GM21529 (cell line): ENCODE results near the gene PTGIS.

Source experiments
- ATAC-seq: cut with Tn5 transposase; IDR thresholded peaks from one replicate; pipeline ENCODE4 v1.9.1; 2021; ENCODE audit not compliant: unreplicated experiment

Gene PTGIS

DNA sequence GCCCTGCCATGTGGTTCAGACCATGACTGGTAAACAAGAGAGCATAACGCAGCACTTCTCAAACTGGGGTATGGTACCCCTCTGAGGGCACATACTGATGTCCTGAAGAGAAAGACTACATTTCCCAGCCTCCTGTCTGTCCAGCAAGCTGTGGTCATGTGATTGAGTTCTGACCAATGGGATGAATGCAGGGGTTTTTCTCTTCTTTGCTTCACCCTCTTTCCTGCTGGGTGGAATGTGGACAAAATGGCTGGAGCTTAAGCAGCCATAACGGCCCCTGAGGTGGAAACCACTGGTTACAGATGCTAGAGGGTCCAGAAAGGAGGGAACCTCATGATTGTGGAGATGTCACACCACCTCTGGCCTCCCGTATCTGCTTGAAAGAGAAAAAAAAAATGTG lies 66.0 kb downstream of the PTGIS start:
- ATAC-seq: no peak

DNA sequence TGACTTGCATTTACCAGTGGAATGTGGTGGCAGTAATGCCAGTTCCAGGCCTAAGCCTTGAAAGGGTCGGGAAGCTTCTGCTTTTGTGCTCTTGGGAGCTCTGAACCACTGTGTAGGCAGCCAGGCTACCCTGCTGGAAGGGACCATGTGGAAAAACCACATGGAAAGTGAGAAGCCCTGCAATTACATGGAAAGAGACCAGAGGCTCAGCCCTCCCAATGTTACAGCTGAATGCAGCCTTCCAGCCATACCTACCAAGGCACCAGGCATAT lies 70.6 kb downstream of the PTGIS start:
- ATAC-seq: no peak

GRCh38 chr20:49496553-49497397 lies 71.2 kb downstream of the PTGIS start:
- ATAC-seq: no peak

DNA sequence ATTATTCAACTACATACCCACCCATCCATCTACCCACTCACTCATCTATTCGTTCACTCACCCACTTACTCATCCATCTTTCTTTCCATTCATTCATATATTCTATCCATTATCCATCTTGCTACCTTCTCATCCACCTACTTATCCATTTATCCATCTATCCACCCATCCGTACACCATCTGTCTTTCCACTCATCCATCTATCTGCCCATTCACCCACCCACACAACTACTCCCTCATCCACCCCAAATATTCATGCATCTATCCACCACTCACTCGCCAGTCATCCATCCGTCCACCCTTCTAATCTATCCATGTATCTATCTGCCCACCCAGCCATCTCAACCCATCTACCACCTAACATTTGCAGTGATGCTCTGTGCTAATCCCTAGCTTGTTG lies 71.9 kb downstream of the PTGIS start:
- ATAC-seq: no peak

DNA sequence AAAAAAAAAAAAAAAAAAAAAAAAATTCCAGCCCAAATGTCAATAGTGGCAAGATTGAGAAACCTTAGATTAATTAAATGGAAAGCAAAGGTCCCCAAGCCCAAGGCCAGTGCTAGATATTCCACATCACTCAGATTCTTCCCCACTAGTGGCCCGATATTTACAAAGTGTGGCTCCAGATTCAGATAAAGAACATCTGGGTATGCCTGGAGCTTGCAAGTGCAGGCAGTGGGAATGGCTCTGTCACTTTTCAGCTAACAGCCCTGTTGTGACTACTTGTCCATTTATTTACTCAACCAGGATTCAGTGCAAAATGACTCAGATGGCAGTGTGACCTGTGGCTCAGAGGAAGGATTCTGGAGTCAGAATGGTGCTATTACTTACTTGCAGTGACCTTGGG lies 77.2 kb downstream of the PTGIS start:
- no peak for ATAC-seq

DNA sequence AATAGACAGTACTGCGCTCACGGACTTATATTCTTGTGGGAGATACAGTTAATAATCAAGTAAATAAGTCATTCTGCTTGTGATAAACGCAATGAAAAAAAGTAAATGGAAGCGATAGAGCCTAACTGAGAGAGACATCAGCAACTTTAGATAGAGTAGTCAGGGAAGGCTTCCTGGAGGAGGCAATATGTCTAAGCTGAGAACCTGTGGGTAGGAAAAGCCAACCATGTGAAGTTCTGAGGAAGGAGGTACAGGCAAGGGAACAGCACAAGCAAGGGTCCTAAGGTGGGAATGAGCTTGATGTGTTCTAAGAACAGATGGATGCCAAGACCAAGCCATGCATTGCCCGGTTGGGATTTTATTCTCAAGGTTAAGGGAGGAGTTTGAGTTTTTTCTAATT lies 78.2 kb downstream of the PTGIS start:
- ATAC-seq: no peak

GRCh38 chr20:49486064-49486463 lies 81.9 kb downstream of the PTGIS start:
- no peak for ATAC-seq

GRCh38 chr20:49485563-49485962 lies 82.4 kb downstream of the PTGIS start:
- no peak for ATAC-seq

DNA sequence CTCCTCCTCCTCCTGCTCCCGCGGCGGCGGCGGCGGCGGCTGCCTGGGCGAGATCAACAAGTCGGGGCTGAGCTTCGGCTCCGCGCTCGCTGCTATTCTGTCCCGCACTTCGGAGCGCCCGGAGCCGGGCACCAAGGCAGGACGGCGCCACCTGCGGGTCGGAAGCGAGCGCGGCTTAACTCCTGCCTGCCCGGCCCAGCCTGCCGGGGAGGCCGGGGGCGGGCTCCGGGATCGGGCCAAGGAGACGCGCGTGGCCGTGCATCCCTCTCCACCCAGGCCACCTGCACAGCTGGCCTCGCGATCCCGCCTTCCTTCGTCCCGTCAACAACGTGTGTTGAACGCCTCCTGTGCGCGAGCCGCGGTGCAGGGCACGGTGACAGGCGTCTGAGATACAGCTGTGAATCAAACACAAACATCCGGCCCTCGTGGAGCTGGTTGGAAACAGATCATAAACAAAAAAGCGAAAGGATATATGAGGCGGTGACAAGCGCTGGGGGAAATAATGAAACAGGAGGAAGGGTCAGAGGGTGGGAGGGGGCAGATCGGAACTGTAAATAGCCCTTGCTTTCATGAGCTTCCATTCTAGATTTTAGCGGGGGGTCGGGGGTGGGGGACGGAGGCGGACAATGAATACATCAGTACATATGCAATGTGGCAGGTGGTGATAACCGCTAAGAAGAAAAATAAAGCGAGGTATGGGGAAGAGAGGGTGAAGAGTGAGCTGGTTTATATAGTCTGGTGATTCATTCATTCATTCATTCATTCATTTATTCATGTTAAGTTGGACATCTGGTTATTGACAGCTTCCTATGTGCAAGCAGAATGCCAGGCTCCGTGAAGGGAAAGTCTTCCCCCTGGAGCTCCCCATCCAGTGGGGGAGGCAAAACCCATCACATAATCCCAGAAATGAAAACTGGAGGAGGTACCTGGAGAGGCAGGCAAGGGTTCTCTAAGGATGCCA lies 83.5 kb downstream of the PTGIS start:
- ATAC-seq: no peak

GRCh38 chr20:49483696-49484123 lies 84.2 kb downstream of the PTGIS start:
- ATAC-seq: no peak

DNA sequence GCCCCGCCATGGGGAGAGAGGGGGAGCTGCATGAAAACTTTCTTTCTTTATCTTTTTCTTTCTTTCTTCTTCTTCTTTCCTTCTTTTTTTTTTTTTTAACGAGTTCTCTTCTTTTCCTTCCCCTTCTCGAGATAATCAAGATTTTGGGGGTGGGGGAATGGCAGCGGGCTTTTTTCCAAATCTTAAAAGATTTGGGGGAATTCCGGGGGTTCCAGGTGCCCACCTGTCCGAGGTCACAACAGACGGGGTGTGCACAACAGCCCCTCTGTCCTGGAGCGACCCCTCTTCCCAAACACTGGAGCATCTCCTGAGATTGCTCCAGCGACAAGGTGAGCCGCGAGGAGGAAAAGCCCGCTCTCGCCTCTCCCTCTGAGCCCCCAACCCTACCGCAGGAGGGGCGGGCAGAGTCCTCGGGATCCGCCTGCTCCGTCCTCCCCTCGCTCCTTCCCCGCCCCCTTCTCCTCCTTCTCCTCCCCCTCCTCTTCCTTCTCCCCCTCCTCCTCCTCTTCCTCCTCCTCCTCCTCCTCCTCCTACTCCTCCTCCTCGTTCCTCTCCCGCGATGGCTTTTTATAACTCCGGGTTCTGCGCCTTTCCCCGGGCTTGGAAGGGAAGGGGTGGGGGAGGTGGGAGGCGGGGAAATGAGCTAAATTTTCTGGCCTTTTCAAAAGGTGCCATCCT lies 84.8 kb downstream of the PTGIS start:
- no peak for ATAC-seq

DNA sequence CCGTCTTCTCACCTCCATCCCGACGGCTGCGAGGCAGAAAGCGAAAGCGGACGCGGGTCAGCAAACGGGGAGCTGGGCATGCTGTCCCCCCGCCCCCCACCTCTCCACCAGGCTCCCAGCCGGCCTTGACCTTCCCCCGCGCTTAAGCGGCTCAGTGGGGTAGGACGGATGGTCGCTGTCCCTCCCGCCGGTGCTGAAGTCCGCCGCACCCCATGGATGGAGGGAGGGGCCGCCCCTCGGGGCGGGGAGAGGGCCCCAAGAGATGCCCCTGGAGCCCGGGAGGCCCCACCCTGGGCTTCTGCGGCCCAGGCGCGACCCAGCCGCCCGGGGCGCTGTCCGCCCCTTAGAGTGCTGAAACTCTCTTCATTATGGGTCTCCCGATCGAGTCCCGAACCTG lies 85.3 kb downstream of the PTGIS start, which contains the start of gene KCNB1:
Gene KCNB1, minus strand, starts transcription at position 48 of the 397 bp plus-strand sequence. CDS start 188 bp downstream, outside the sequence.
- no peak for ATAC-seq

GRCh38 chr20:49482173-49482572 lies 85.8 kb downstream of the PTGIS start:
- no peak for ATAC-seq

- ATAC-seq: no peak
Observed at GRCh38 chr20:49481116-49481515, 86.8 kb downstream of the PTGIS start.

DNA sequence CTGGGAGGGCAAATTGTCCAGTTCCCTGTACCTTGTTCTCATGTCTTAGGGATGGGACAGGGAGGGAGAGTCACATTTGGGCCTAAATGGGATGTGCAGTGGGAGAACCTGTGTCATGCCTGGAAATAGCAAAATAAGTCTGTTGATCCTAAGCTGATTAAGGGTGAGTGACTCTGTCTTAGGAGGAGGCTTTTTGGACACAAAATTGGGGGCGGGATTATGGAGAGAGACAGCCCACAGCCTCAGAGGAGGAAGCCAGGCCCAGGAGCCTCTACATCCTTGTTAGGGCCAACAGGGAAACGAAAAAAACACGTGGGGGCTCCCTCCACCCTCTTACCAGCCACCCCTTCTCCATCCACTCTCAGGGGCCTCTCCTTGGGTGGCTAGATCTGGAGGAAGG lies 87.7 kb downstream of the PTGIS start:
- ATAC-seq: no peak

GRCh38 chr20:49479785-49480184 lies 88.2 kb downstream of the PTGIS start:
- ATAC-seq: no peak

GRCh38 chr20:49478754-49479689 lies 88.9 kb downstream of the PTGIS start:
- ATAC-seq: no peak

DNA sequence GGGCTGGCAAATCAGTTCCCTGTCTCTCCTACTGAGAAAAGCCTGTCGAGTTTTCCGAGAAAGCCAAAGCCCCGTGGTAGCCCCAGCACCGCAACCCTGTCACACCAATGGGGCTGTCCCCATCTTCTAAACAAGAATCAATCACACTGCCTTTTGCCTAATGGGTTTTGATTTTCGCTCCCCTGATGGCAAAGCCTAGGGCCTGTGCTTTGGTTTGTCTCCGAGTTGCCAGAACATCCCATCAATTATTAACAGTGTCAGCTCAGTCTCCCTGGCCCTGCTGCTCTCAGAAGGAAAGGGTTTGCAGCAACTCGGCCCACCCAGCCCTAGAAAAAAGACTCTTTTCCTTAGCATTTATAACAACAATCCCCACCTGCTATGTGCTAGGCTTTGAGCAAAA lies 89.7 kb downstream of the PTGIS start:
- no peak for ATAC-seq

GRCh38 chr20:49477200-49477599 lies 90.7 kb downstream of the PTGIS start:
- no peak for ATAC-seq

DNA sequence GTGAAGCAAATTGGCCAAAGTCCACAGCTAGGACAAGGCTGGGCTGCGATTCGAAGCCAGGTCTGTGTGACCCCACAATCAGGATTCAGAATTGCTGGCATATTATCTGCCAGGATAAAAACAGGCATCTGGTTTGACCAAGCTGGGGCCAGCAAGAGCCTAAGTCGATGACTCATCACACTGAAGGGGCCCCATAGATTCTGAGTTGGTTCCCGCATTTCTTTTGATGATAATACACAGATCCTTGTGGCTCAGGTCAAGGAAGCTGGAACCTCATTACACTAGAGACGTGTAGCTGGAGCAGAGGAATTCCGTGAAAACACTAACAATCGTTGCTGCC lies 92.0 kb downstream of the PTGIS start:
- ATAC-seq: no peak
